Smooth muscle cell (in vitro differentiated cells): ENCODE results near the gene SRC. TPM values are rescaled to one million over a fixed set of nuclear protein-coding genes. Genes with fewer than 3 reads are reported as not detected.

Experiments used
- DNase-seq: peaks from one replicate; lab custom pipeline; 2025; ENCODE audit not compliant: unreplicated experiment; lab: John Stamatoyannopoulos, UW
- H2AFZ ChIP-seq: fragments of 200-600 bp; sonication (generic); 2 replicates; pipeline ENCODE4 v1.6.0; 2016; ENCODE audit warnings: antibody characterized with exemption, low read depth, mild to moderate bottlenecking
- H3F3A ChIP-seq: fragments of 200-600 bp; sonication (generic); 2 replicates; pipeline ENCODE4 v1.6.0; 2017; ENCODE audit warnings: antibody characterized with exemption, low read depth
- H3K27ac ChIP-seq: fragments of 200-600 bp; sonication (generic); 2 replicates; pipeline ENCODE4 v1.5.1; 2016; ENCODE audit warnings: low read depth, mild to moderate bottlenecking
- H3K27me3 ChIP-seq: fragments of 200-600 bp; sonication (generic); 2 replicates; pipeline ENCODE4 v1.6.1; 2016; ENCODE audit warnings: low read depth, mild to moderate bottlenecking
- H3K36me3 ChIP-seq: fragments of 200-600 bp; sonication (generic); 2 replicates; pipeline ENCODE4 v1.5.1; 2016; ENCODE audit warnings: low read depth
- H3K4me1 ChIP-seq: fragments of 200-600 bp; sonication (generic); 2 replicates; pipeline ENCODE4 v1.5.1; 2016; ENCODE audit warnings: low read depth
- H3K4me2 ChIP-seq: fragments of 200-600 bp; sonication (generic); 2 replicates; pipeline ENCODE4 v1.6.0; 2016; ENCODE audit warnings: mild to moderate bottlenecking
- H3K4me3 ChIP-seq: fragments of 200-600 bp; sonication (generic); 2 replicates; pipeline ENCODE4 v1.5.1; 2016; ENCODE audit warnings: mild to moderate bottlenecking
- H3K79me2 ChIP-seq: fragments of 200-600 bp; sonication (generic); 2 replicates; pipeline ENCODE4 v1.6.0; 2016; ENCODE audit warnings: low read depth, mild to moderate bottlenecking
- H3K9ac ChIP-seq: fragments of 200-600 bp; sonication (generic); 2 replicates; pipeline ENCODE4 v1.6.0; 2016; ENCODE audit warnings: low read depth
- H3K9me3 ChIP-seq: fragments of 200-600 bp; sonication (generic); replicated peaks from 2 replicates; pipeline ENCODE4 v1.5.1; 2016; ENCODE audit warnings: low read depth
- H4K20me1 ChIP-seq: fragments of 200-600 bp; sonication (generic); 2 replicates; pipeline ENCODE4 v1.6.0; 2016; ENCODE audit warnings: low read depth
- CTCF ChIP-seq: fragments of 200-600 bp; sonication (generic); IDR thresholded peaks from 2 replicates; pipeline ENCODE4 v1.5.1; 2017; ENCODE audit warnings: borderline replicate concordance, mild to moderate bottlenecking, antibody characterized with exemption; ENCODE audit not compliant: insufficient read depth, poor library complexity, severe bottlenecking
- WGBS: methylation state at CpG from one replicate; pipeline ENCODE4 v1.1.7; 2016; ENCODE audit warnings: low lambda C conversion rate; 5-methylcytosine and 5-hydroxymethylcytosine counted together
- polyA plus RNA-seq: library from polyadenylated mRNA; unstranded; fragments of >200 nt; fragmentation: Nextera tagmentation; extraction: Ambion mirVana; gene quantifications from 2 replicates; pipeline ENCODE4 v1.2.1, GENCODE V29; 2016
- total RNA-seq: library from RNA; depleted of rRNA; stranded (reverse); fragments of >200 nt; gene quantifications from 2 replicates; pipeline ENCODE4 v1.2.3, GENCODE V29; 2014

SRC gene
- total and polyA plus RNA-seq, 2 experiments from 2014 or later = 26.0 to 36.5 TPM

GRCh38 chr20:37392441-37393195 is 46.7 kb downstream of the SRC start:
- Histone ChIP-seq H3K27ac (no peak overlapping the region), H3K27me3 (no peaks in the 10 kb centered on the region), H2AFZ (no peak overlapping the region), H3K9me3 (no peaks in the 10 kb centered on the region), H3K9ac (no peak overlapping the region), H3K79me2 (no peaks in the 10 kb centered on the region), H3K4me1 (peaks cover 24% of the 10 kb centered on the region), H3F3A (no peaks in the 10 kb centered on the region), H4K20me1 (peaks cover 16% of the 10 kb centered on the region), H3K4me3 (no peak overlapping the region), H3K4me2 (no peak overlapping the region), H3K36me3 (no peaks in the 10 kb centered on the region)
- WGBS = 95% methylated on average over 13 of the region's 16 CpGs
- DNase-seq = no peak
- TF ChIP-seq CTCF = peak; percentile 19

- Histone ChIP-seq H3K79me2 (no peaks in the 10 kb centered on the region), H3K27me3 (no peaks in the 10 kb centered on the region), H3K27ac (no peak overlapping the region), H3K9me3 (no peaks in the 10 kb centered on the region), H3K4me1 (peaks cover 24% of the 10 kb centered on the region), H3K36me3 (no peaks in the 10 kb centered on the region), H3F3A (no peaks in the 10 kb centered on the region), H2AFZ (no peak overlapping the region), H3K4me2 (no peak overlapping the region), H3K9ac (no peak overlapping the region), H4K20me1 (peaks cover 16% of the 10 kb centered on the region), H3K4me3 (no peak overlapping the region)
- 90% methylated on average over 11 of the region's 11 CpGs for WGBS
- no peak for TF ChIP-seq CTCF
- no peak for DNase-seq
Observed at GRCh38 chr20:37393196-37393862, 47.4 kb downstream of the SRC start.

- Histone ChIP-seq H3K79me2 (no peaks in the 10 kb centered on the region), H2AFZ (no peak overlapping the region), H4K20me1 (peaks cover 16% of the 10 kb centered on the region), H3K27me3 (no peaks in the 10 kb centered on the region), H3F3A (no peaks in the 10 kb centered on the region), H3K36me3 (no peaks in the 10 kb centered on the region), H3K9ac (no peak overlapping the region), H3K4me3 (no peak overlapping the region), H3K9me3 (no peaks in the 10 kb centered on the region), H3K27ac (no peak overlapping the region), H3K4me1 (peaks cover 24% of the 10 kb centered on the region), H3K4me2 (no peak overlapping the region)
- 88% methylated on average over 22 of the region's 22 CpGs for WGBS
- no peak for TF ChIP-seq CTCF
- DNase-seq = no peak
Observed at GRCh38 chr20:37393863-37394542, 48.1 kb downstream of the SRC start.
